MG63 (cell line): ENCODE measurements around the gene P2RY8. TPM values are rescaled to one million over a fixed set of nuclear protein-coding genes. Genes with fewer than 3 reads are reported as not detected.
"Not testable (repeated sequence)": the region's sequence is repeated elsewhere in the genome, so short reads cannot be mapped to it uniquely, and the experiment has no call there.

Experiments used
- DNase-seq: peaks from one replicate; pipeline ENCODE4 v3.0.0-alpha.2; 2020
- H3K27me3 ChIP-seq: fragments of 250-450 bp; sonication (Bioruptor Pico); 2 replicates; pipeline ENCODE4 v1.5.1; 2020; ENCODE audit warnings: mild to moderate bottlenecking, moderate library complexity
- H3K36me3 ChIP-seq: fragments of 250-450 bp; sonication (Bioruptor Pico); 2 replicates; pipeline ENCODE4 v1.5.1; 2020; ENCODE audit warnings: mild to moderate bottlenecking, moderate library complexity
- H3K4me3 ChIP-seq: fragments of 250-450 bp; sonication (Bioruptor Pico); 2 replicates; pipeline ENCODE4 v1.5.1; 2020; ENCODE audit warnings: mild to moderate bottlenecking, moderate library complexity
- H3K9me3 ChIP-seq: fragments of 250-450 bp; sonication (Bioruptor Pico); 2 replicates; pipeline ENCODE4 v1.5.1; 2020; ENCODE audit warnings: mild to moderate bottlenecking, moderate library complexity
- total RNA-seq: library from RNA; depleted of rRNA; stranded (reverse); fragments of >200 nt; shearing (Covaris generic); gene quantifications from 2 replicates; pipeline ENCODE4 v1.2.3, GENCODE V29; 2014; ENCODE audit warnings: low replicate concordance

P2RY8 gene
- total RNA-seq, 1 experiment from 2014 or later: not detected

DNA sequence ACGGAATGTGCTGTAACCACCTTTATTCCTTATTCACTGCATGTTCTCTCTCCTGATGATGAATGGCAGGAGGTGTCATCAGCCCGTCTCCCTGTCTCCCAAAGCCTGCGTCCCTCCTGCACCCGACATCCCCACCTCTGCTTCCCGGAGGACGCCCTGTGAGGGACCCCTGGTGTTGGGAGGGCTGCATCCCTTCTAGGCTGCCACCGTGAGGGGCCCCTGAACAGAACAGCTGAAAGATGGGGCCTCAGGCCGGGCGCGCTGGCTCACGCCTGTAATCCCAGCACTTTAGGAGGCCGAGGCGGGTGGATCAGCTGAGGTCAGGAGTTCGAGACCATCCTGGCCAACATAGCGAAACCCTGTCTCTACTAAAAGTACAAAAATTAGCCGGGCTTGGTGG, 110.7 kb downstream of the P2RY8 start:
- DNase-seq, H3K27me3 ChIP-seq, H3K4me3 ChIP-seq: not testable (repeated sequence)
- Histone ChIP-seq H3K36me3 (peaks cover 56% of the 10 kb centered on the region), H3K9me3 (peaks cover 24% of the 10 kb centered on the region)

DNA sequence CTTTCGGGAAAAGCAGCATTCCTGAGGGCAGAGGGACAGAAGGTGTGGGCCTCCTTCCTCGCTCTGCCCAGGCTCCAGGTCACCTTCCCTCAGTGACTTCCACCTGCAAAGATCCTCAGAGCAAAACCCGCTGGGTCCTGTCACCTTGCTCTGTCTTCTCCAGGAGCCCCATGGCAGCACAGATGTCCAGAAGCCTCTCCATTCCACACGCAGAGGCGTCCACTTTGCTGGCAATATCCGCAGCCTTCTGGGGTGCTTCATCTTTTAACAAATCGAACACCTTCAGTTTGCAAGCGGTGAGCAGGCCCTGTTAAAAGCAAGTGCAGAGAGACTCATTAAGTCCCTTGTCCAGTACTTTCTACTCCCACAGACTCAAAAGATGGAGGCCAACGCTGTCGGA, 111.6 kb downstream of the P2RY8 start:
- Histone ChIP-seq H3K36me3 (peaks cover 59% of the 10 kb centered on the region), H3K4me3 (no peak overlapping the region), H3K27me3 (no peaks in the 10 kb centered on the region), H3K9me3 (peaks cover 25% of the 10 kb centered on the region)
- no peak for DNase-seq

GRCh38 chrX:1424147-1424851, 112.7 kb downstream of the P2RY8 start:
- DNase-seq: no peak
- Histone ChIP-seq H3K27me3 (no peaks in the 10 kb centered on the region), H3K36me3 (peaks cover 55% of the 10 kb centered on the region), H3K4me3 (no peak overlapping the region), H3K9me3 (peaks cover 25% of the 10 kb centered on the region)

GRCh38 chrX:1423215-1423614, 113.8 kb downstream of the P2RY8 start:
- Histone ChIP-seq H3K9me3 (peaks cover 25% of the 10 kb centered on the region), H3K4me3 (no peak overlapping the region), H3K27me3 (no peaks in the 10 kb centered on the region), H3K36me3 (peaks cover 60% of the 10 kb centered on the region)
- no peak for DNase-seq

DNA sequence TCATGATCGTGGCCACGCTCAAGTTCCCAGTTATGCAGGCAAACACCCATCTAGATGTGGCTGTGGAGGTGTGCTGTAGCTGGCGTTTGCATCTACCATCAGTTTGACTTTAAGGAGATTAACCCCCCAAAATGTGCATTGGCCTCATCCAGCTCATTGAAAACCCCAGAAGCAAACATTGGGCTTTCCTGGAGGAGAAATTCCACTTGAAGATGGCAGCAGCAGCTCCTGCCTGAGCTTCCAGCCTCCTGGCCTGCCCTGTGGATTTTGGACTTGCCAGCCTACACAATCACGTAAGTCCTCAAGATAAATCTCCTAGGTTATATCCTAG, 114.9 kb downstream of the P2RY8 start:
- Histone ChIP-seq H3K4me3 (no peak overlapping the region), H3K9me3 (peaks cover 25% of the 10 kb centered on the region), H3K36me3 (peaks cover 58% of the 10 kb centered on the region), H3K27me3 (no peaks in the 10 kb centered on the region)
- no peak for DNase-seq

DNA sequence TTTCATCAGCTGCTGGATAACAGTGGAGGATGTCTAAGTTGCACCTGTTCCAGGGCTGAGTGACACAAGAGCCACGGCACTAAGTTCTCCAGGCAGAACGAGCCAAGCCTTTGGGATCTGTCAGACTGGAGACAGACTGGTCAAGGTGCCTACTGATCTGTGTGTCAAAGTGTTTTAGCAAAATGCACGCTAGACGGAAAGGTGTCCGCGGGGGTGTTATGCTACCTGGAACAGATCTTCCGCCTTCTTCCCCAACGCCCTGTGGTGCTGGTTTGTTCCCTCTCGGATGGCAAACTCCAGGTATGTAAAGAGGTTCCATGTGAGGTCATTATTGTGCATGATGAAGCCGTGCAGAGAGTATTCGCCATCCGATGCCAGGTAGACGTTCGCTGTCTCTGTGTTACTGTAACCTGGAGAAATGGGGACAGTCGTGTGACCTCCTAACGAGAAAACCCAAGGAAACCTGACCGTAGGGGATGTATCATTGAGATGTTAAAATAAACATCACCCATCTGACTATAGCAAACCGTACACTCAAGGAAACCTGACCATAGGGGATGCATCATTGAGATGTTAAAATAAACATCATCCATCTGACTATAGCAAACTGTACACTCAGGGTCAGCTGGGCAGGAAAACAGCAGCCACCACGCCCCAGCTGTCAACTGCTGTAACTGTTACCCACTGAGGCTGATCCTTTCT, 115.4 kb downstream of the P2RY8 start:
- Histone ChIP-seq H3K36me3 (peaks cover 59% of the 10 kb centered on the region), H3K27me3 (no peaks in the 10 kb centered on the region), H3K4me3 (no peak overlapping the region), H3K9me3 (peaks cover 25% of the 10 kb centered on the region)
- DNase-seq: no peak

GRCh38 chrX:1420371-1420770, 116.6 kb downstream of the P2RY8 start:
- no peaks in the 10 kb centered on the region for H3K27me3 ChIP-seq
- no peak overlapping the region for H3K4me3 ChIP-seq
- H3K9me3 ChIP-seq: peaks cover 25% of the 10 kb centered on the region
- peaks cover 56% of the 10 kb centered on the region for H3K36me3 ChIP-seq
- DNase-seq: no peak

GRCh38 chrX:1419545-1420355, 117.2 kb downstream of the P2RY8 start:
- DNase-seq: no peak
- peaks cover 51% of the 10 kb centered on the region for H3K36me3 ChIP-seq
- no peak overlapping the region for H3K4me3 ChIP-seq
- H3K9me3 ChIP-seq: peaks cover 25% of the 10 kb centered on the region
- no peaks in the 10 kb centered on the region for H3K27me3 ChIP-seq

- Histone ChIP-seq H3K4me3 (no peak overlapping the region), H3K27me3 (no peaks in the 10 kb centered on the region), H3K36me3 (peaks cover 58% of the 10 kb centered on the region), H3K9me3 (peaks cover 23% of the 10 kb centered on the region)
- no peak for DNase-seq
Observed at GRCh38 chrX:1418901-1419544, 118.0 kb downstream of the P2RY8 start.

DNA sequence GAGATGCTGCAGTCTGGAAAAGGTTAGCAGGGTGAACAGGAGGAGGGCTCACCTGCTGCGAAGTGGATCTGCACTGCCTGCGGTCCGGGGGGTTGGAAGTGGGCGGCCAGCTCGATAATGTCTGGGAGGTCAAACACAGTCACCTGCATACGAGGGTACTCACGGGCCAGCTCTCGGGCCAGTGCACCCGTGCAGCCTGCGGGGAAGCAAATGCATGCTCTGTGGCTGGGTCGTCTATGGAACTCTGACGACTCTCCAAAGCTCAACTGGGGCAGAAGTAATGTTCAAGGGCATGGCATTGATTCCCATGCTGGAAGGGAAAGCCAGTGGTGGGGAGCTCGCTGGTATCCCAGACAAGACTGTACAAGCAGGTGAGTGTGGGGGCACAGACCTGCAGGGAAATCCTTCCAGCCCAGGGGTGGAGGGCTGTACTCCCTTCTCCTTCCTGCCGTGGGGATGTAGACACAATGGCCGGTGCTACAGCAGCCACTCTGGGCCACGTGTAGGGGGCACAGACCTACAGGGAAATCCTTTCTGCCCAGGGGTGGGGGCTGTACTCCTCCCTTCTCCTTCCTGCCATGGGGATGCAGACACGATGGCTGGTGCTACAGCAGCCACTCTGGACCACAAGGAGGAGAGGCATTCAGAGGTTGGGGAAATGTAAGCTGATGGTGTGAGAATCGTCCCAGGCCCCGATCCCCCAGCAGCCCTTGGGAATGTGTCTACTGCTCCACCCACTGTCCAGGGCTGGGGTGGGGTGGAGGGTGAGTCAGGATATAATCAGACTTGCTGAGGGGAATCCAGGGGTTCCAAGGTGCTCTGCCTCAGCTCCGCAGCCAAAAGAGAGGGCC, 118.8 kb downstream of the P2RY8 start:
- Histone ChIP-seq H3K27me3 (no peaks in the 10 kb centered on the region), H3K36me3 (peaks cover 64% of the 10 kb centered on the region), H3K4me3 (no peak overlapping the region), H3K9me3 (peaks cover 18% of the 10 kb centered on the region)
- no peak for DNase-seq

GRCh38 chrX:1416965-1417760, 119.8 kb downstream of the P2RY8 start:
- Histone ChIP-seq H3K27me3 (no peaks in the 10 kb centered on the region), H3K4me3 (no peak overlapping the region), H3K9me3 (peaks cover 10% of the 10 kb centered on the region), H3K36me3 (peaks cover 65% of the 10 kb centered on the region)
- DNase-seq: no peak

DNA sequence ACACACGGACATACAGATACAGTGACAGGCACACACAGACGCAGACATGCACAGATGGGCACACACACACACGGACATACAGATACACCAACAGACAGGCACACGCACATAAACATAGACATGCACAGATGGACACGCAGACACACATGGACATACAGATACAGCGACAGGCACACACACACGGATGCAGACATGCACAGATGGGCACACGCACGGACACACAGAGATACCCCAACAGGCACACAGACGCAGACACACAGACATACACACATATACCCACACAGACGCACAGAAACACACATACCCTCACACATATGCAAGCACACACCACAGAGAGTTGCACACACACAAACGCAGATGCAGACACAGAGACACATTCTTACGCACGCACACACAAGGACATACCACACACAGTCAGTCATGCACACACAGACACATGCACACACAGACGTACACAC, 120.6 kb downstream of the P2RY8 start:
- Histone ChIP-seq H3K36me3 (peaks cover 63% of the 10 kb centered on the region), H3K27me3 (no peaks in the 10 kb centered on the region), H3K9me3 (peaks cover 2% of the 10 kb centered on the region), H3K4me3 (no peak overlapping the region)
- DNase-seq: no peak
